Stimulated activated CD4-positive, alpha-beta T cell treated with anti-CD3 and anti-CD28 coated beads, Interleukin-12 subunit alpha, Interleukin-12 subunit beta, amount 100 ng/mL, for 24 hours (primary cell): ENCODE data around the gene DBN1.
"Not testable (repeated sequence)": the region's sequence is repeated elsewhere in the genome, so short reads cannot be mapped to it uniquely, and the experiment has no call there.

ENCODE experiments used
- DNase-seq, 2 experiments: peaks; one replicate each; pipeline ENCODE4 v3.0.0-alpha.2; 2020; ENCODE audit warnings: low read depth in 2 of 2

The DBN1 gene

DNA sequence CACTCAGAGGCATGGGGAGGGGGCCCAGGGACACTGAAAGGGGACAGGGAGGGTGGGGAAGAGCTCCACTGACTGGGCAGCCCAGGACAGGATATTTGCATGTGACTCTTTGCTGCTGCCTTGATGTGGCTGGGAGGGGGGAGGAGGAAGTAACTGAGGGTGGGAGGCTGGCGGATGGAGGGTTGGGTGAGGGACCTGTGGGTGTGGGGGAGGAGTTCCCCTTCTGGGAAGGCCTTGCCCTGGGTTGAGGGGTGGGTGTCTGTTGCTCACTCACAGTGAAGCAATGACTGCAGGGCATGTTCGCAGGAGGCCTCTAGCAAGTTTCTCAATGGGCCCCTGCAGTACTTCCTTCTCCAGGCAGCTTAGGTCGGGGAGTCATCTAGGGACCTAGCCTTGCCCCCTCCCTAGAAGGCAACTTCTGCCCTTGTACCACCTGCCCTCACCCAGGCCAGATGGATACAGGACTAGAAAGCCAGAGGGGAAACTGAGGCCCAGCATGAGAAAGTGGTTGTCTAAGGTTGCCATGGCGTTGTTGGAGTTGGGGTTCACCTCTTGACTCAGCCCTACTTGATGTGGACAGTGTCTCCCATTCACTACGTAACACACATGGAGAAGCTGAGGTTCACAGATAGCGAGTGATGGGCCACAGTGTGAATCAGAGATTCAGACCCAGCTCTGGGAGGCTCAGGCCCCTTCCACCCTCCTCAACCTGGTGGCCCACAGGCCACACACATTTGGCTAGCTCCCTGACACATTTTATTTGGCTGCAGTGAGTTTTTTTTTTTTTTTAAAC is 44.0 kb downstream of the DBN1 start:
- peak; percentile 75 to 87 for DNase-seq

DNA sequence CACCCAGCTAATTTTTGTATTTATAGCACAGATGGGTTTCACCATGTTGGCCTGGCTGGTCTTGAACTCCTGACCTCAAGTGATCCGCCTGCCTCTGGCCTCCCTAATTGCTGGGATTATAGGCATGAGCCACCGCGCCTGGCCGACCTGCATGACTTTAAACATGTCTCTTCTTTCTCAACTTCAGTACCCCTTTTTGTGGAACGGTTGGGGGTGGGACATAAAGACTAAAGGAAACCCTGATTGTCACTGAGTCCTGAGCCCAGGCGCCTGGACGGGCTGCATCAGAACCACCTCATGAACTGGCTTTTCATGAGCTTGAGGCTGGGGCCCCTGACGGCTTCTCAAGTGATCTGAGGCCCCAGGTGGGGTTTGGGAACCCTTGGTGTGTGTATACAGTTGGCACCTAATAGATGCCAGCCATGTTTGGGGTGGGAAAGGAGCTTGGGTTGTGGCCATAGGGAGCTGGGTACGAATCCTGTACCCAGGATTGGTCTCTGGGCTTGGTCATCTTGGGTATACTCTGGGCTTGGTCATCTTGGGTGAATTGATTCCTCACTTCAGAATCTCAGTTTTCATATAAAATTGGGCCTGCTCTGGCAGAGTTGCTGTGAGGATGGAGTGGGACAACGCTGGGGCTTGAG is 44.7 kb downstream of the DBN1 start:
- DNase-seq: no peak

DNA sequence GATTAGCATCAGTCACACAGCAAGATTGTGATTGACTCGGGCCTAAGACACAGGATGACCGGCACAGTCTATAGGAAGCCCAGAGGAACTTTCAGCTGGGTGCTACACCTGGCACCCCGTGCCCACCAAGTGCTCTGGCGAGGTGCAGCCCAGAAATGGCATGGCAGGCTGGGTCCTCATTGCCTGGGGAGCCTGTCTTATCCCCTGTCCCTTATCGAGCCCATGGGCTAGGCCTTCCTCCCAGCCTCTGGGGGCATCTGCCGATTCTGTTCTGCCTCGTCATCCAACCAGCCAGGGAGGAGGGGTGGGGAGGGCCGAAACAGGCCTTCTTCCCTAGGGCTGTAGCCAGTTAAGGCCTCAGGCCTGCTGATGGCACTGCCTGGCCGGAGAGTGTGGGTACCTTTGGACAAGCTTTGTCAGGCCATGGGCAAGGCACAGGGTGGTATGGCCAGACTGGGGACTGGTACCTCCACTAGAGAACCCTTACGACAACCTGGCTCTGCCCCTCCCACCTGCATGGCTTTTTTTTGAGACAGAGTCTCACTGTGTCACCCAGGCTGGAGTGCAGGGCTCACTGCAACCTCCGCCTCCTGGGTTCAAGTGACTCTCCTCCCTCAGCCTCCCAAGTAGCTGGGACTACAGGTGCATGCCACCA is 45.4 kb downstream of the DBN1 start:
- DNase-seq: no peak

DNA sequence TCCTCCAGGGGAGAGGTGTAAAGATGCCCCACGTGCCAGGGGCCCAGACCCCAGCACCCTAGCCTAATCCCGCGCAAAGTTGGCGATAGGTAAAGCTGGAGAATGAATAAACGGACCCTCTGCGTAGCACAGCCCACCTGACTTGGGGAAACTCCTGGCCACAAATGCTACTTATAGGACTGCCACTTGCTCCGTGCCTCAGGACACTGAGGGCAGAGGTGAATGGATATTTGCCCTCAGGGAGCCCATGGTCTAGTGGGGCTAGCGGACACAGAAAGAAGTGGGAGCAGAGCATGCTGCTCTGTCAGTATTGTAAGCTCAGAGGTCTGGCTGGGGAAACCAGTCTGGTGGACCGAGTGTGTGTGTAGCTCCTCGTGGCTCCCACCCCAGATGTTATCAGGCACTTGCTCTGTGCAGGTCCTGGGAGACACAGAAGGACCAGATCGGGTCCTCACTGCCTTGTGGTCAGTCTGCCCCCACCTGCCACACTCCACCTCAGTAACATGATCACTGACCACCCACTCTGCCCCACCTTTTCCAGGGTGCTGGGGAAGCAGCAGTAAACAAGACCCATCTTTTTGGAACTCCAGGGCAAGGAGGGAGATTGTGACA is 46.1 kb downstream of the DBN1 start:
- DNase-seq: no peak

DNA sequence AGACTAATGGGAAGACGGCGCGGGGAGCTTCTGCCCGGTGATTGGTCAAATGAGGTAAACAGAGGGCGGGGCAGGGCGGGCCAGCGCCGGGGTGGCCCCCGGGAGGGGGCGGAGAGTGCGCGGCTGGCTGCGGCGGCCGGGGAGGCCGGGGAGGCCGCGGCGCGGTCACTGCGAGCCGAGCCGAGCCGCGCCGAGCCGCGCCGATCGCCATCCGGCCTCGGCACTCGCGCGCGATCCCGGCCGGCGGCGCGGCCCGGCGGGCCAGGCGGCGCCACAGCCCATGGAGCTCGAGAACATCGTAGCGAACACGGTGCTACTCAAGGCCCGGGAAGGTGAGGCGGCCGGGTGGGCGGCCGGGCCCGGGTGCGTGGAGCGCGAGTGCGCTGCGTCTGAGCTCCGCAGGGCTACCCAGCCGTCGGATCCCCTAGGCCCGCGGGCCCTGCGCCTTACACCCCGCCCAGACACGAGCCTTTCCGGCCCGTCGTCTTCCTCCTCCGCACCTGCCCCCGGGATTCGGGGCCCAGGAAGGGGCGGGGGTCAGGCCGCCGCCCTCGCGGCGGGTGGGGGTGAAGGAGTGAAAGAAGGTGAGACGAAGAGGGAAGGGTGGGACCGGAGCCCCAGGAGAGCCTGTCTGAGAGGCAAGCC is 46.7 kb downstream of the DBN1 start, which contains the start of gene GRK6:
Gene GRK6, plus strand, starts transcription at position 111 of the 645 bp plus-strand sequence. Its CDS starts 170 bp downstream, at position 281.
- DNase-seq: peak in 1 of 2 experiments; percentile 58

DNA sequence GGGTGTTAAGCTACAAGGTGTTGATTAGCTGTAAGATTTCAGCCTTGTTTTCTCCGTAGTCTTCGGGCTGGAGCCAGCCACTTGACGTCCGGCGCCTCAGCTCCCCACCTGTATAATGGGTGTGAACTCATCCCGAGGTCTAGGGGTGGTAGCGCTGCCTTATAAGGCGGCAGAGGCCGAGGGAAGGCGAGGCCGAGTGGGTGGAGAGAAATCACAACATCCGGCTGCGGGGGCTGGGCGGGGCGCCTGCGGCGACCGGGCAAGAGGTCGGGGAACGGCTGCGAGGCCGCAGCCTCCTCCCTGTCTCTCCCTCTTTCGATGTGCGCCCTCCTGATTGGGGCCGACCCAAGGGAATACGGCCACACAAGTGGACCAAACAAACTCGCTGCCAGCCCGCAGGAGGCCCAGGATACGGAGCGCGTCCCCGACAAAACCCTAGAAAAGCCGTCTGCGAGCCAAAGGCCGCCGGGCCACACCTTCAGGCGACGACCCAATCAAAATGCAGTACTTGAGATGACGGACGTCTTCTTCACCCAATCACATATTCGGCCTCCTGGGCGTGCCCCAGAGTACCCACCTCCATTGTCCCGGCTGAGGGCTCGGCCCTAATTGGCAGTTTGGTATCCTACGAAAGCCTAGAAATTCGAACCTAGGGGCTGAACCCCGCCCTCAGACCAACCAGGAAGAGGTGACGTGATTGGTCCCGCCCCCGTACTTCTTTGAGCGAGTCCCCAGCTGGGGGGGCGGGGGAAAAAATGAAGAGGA is 47.5 kb downstream of the DBN1 start:
- DNase-seq: peak; percentile 99 to 100

DNA sequence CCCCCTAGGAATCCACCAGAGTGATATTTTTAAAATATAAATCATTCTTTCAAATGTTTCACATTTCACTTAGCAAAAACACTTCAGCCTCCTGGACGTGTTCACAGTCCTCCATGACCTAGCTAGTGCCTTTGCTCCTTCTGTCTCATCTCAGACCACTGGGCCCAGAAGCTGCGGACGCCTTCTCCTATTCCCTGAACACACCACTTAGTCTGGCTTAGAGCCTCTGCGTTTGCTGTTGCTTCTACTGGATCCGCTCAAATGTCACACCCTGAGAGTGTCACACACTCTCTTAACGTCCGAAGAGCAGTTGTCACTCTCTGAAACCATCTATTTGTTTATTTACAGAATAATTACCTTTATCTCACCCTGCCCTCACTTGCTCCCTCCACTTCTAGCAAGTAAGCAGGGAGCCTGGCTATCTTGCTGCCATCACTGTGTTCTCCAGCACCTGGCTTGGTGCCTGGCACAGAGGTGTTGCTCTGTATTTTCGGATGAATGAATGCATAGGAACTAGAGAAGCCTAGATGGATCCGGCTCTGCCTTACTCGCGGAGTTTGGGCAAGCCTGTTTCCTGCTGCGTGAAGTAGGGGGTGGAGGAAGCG is 48.1 kb downstream of the DBN1 start:
- DNase-seq: no peak

DNA sequence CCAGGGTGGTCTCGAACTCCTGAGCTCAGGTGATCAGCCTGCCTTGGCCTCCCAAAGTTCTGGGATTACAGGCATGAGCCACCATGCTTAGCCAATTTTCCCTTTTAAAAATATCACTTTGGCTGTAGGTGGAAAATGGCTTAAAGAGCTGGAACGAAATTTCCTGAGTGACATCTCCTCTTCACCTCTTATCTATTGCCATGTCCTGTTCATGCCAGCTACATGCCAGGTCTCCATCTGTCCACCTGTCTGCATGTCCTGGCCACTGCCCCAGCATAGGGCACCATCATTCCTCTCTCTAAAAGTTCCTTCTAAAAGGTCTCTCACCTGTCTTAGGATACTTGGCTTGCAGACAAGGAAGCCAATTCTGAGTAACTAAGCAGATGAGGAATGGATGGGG is 49.8 kb downstream of the DBN1 start:
- no peak for DNase-seq

GRCh38 chr5:177421062-177421798 is 52.2 kb downstream of the DBN1 start:
- no peak for DNase-seq

DNA sequence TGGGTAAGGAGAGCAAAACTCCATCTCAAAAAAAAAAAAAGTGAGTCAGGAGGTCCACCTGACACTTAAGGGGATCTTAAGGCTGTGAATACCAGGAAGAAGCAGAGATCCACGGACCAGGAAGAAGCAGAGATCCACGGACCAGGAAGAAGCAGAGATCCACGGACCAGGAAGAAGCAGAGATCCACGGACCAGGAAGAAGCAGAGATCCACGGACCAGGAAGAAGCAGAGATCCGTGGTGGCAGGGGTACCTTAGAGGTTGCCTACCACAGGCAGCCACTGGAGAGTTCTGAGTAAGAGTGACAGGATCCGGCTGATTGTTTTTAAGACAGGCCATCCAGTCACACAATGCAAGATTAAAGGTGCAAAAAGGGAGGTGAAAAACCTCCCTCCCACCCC is 53.0 kb downstream of the DBN1 start:
- not testable (repeated sequence) for DNase-seq

DNA sequence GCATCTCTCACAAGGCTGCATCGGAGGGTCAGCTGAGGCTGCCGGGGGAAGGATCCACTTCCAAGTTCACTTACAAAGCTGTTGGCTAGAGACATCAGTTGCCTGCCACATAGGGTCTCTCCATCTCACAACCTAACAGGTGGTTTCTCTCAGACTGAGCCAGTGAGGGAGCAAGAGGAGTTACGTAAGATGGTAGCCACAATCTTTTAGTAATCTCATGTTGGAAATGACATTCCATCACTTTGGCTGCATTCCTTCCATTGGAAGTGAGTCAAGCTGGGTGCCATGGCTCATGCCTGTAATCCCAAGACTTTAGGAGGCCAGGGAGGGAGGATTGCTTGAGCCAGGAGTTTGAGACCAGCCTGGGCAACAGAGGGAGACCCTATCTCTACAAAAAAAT is 54.4 kb downstream of the DBN1 start:
- DNase-seq: no peak

GRCh38 chr5:177417081-177417480 is 56.4 kb downstream of the DBN1 start:
- not testable (repeated sequence) for DNase-seq

GRCh38 chr5:177414481-177414880 is 59.0 kb downstream of the DBN1 start:
- no peak for DNase-seq

DNA sequence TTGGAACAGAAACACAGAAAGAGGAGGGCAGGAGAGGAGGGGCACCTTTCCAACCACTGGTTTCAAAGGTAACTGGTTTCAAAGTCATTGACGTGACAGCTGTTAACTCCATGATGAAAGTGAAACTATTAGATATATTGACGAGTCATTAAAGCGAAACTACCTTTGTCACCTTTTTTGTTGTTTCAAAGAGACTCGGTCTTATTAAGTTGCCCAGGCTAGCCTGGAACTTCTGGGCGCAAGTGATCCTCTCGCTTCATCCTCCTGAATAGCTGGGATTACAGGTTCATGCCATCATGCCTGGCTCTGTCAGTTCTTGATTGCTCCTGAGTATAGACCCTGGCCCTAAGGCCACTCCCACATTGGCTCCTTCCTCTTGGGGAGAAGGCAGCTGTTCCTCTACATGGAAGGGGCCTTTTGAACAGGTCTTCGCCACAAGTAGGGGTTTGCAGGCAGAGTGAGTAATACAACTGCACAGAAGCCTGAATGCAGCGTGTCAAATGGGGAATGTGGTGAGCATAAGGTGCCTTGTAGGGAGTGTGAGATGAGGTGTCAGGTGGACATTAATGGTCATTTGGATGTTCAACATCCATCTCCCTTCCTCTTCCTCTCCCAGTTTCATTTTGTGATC is 60.7 kb downstream of the DBN1 start:
- DNase-seq: no peak

- DNase-seq: no peak
Measured at GRCh38 chr5:177410575-177410974, 62.9 kb downstream of the DBN1 start.

- DNase-seq: no peak
Measured at GRCh38 chr5:177409043-177409801, 64.2 kb downstream of the DBN1 start, which contains the start of gene F12. TSS of gene F12 (minus strand) at chr5:177409564. CDS start at chr5:177409527, 37 bp downstream.
